Measurements from ENCODE around the gene DNM3.

DNA sequence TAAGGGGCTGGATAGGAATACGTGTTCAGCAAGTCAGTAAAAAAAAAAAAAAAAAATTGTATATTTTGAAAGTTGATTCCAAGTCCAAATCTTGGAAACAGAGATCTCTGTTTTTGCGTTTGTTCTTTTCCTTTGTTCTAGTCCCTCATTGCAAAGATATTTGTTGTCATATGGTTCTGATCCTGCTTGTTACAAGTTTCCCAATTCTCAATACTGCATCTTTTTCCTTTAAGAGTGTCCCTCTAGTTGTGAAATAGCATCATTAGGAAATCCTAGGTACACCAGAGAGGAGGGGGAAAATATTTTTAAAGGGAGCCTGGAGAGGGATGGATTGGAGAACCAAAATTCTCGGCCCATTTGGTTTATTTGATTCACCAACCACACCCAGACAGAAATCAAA, 426.9 kb downstream of the DNM3 start:
- TF ChIP-seq, protein P1, sequence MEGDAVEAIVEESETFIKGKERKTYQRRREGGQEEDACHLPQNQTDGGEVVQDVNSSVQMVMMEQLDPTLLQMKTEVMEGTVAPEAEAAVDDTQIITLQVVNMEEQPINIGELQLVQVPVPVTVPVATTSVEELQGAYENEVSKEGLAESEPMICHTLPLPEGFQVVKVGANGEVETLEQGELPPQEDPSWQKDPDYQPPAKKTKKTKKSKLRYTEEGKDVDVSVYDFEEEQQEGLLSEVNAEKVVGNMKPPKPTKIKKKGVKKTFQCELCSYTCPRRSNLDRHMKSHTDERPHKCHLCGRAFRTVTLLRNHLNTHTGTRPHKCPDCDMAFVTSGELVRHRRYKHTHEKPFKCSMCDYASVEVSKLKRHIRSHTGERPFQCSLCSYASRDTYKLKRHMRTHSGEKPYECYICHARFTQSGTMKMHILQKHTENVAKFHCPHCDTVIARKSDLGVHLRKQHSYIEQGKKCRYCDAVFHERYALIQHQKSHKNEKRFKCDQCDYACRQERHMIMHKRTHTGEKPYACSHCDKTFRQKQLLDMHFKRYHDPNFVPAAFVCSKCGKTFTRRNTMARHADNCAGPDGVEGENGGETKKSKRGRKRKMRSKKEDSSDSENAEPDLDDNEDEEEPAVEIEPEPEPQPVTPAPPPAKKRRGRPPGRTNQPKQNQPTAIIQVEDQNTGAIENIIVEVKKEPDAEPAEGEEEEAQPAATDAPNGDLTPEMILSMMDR (tag by site-specific recombination; IDR thresholded peaks at IDR 0.05) = no peak
- TF ChIP-seq, protein P2, sequence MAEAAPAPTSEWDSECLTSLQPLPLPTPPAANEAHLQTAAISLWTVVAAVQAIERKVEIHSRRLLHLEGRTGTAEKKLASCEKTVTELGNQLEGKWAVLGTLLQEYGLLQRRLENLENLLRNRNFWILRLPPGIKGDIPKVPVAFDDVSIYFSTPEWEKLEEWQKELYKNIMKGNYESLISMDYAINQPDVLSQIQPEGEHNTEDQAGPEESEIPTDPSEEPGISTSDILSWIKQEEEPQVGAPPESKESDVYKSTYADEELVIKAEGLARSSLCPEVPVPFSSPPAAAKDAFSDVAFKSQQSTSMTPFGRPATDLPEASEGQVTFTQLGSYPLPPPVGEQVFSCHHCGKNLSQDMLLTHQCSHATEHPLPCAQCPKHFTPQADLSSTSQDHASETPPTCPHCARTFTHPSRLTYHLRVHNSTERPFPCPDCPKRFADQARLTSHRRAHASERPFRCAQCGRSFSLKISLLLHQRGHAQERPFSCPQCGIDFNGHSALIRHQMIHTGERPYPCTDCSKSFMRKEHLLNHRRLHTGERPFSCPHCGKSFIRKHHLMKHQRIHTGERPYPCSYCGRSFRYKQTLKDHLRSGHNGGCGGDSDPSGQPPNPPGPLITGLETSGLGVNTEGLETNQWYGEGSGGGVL (tag by site-specific recombination; IDR thresholded peaks at IDR 0.05) = no peak
